Ascending aorta (tissue), 2 donors: ENCODE measurements around the gene TSTD1. TPM values are rescaled to one million over a fixed set of nuclear protein-coding genes. Genes with fewer than 3 reads are reported as not detected.
"Not testable (repeated sequence)": the region's sequence is repeated elsewhere in the genome, so short reads cannot be mapped to it uniquely, and the experiment has no call there.

Experiments used
- DNase-seq, 2 donors: peaks; one replicate each; pipeline ENCODE4 v3.0.0-alpha.2; 2019; ENCODE audit warnings: low spot score in 2 of 2
- H3K27ac ChIP-seq, 2 donors: fragments of 200-600 bp; sonication (generic); one replicate each; pipeline ENCODE4 v1.5.1; 2016 to 2017; ENCODE audit warnings: mild to moderate bottlenecking in 1 of 2
- H3K27me3 ChIP-seq: fragments of 200-600 bp; sonication (generic); one replicate; pipeline ENCODE4 v1.5.1; 2017
- H3K36me3 ChIP-seq, 2 donors: fragments of 200-600 bp; sonication (generic); one replicate each; pipeline ENCODE4 v1.5.1; 2016
- H3K4me1 ChIP-seq, 2 donors: fragments of 200-600 bp; sonication (generic); one replicate each; pipeline ENCODE4 v1.5.1; 2016 to 2017; ENCODE audit warnings: mild to moderate bottlenecking in 1 of 2
- H3K4me3 ChIP-seq, 2 donors: fragments of 200-600 bp; sonication (generic); one replicate each; pipeline ENCODE4 v1.5.1; 2016 to 2017; ENCODE audit warnings: mild to moderate bottlenecking in 1 of 2
- H3K9me3 ChIP-seq, 2 donors: fragments of 200-600 bp; sonication (generic); one replicate each; pipeline ENCODE4 v1.5.1; 2016
- CTCF ChIP-seq, 3 experiments: fragments of 200-600 bp in 2 of 3; fragments of 450-650 bp in 1 of 3; sonication (generic) in 2 of 3; IDR thresholded peaks; one replicate each; pipeline ENCODE4 v1.5.1; 2016 to 2019; ENCODE audit warnings: antibody characterized with exemption in 3 of 3, mild to moderate bottlenecking in 1 of 3, moderate library complexity in 1 of 3
- intact Hi-C: fragments of 100-400 bp; cut with DNase I; formaldehyde crosslinking; loops from one replicate; pipeline ENCODE4 v1.15.1; 2023
- total RNA-seq: library from RNA; depleted of rRNA; stranded (reverse); fragments of >200 nt; gene quantifications from one replicate; pipeline ENCODE4 v1.1.0, GENCODE V29; 2016

Gene TSTD1
- total RNA-seq, 1 donor from 2014 or later: not detected

- no peaks in the 10 kb centered on the region for H3K9me3 ChIP-seq
- intact Hi-C loops: no loop called here
- no peaks in the 10 kb centered on the region for H3K4me1 ChIP-seq
- TF ChIP-seq CTCF (IDR thresholded peaks at IDR 0.05): peak in 1 of 3 experiments; percentile 18
- no peaks in the 10 kb centered on the region for H3K36me3 ChIP-seq
- no peak overlapping the region for H3K4me3 ChIP-seq
- H3K27ac ChIP-seq: no peak overlapping the region
- no peaks in the 10 kb centered on the region for H3K27me3 ChIP-seq
- DNase-seq: no peak
These were observed 45.1 kb downstream of the TSTD1 start for GRCh38 chr1:160993544-160994193.

DNA sequence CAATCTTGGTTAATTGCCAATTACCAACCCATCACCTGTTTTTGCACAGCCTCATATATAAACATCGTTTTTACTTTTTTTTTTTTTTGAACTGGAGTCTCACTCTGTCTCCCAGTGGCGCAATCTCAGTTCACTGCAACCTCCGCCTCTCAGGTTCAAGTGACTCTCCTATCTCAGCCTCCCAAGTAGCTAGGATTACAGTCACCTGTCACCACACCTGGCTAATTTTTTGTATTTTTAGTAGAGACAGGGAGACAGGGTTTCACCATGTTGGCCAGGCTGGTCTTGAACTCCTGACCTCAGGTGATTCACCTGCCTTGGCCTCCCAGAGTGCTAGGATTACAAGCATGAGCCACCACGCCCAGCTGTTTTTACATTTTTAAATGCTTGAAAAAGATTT is 46.7 kb downstream of the TSTD1 start:
- H3K9me3 ChIP-seq, DNase-seq, H3K27ac ChIP-seq, intact Hi-C loops, H3K4me3 ChIP-seq, H3K36me3 ChIP-seq, H3K4me1 ChIP-seq, H3K27me3 ChIP-seq: not testable (repeated sequence)

Other genes starting within 250 kb of the TSTD1 start
- gene LY9, start 242.8 kb downstream of the TSTD1 start, total RNA-seq: 0.11 TPM
- not detected for gene CD244, start 176.1 kb downstream of the TSTD1 start, total RNA-seq
- 2.2 TPM for gene ITLN1, start 153.8 kb downstream of the TSTD1 start, total RNA-seq
- not detected for gene ITLN2, start 84.2 kb downstream of the TSTD1 start, total RNA-seq
- gene F11R, start 17.8 kb downstream of the TSTD1 start, total RNA-seq: 19.9 TPM
- gene USF1, start 7.0 kb upstream of the TSTD1 start, total RNA-seq: 68.5 TPM
- gene ARHGAP30, start 30.9 kb upstream of the TSTD1 start, total RNA-seq: 14.7 TPM
- not detected for gene NECTIN4, start 50.6 kb upstream of the TSTD1 start, total RNA-seq
- gene KLHDC9, start 59.4 kb upstream of the TSTD1 start, total RNA-seq: 0.32 TPM
- gene PFDN2, start 79.1 kb upstream of the TSTD1 start, total RNA-seq: 16.3 TPM
- gene NIT1, start 79.1 kb upstream of the TSTD1 start, total RNA-seq: 44.9 TPM
- 27.8 TPM for gene DEDD, start 93.7 kb upstream of the TSTD1 start, total RNA-seq
- 3.3 TPM for gene UFC1, start 115.0 kb upstream of the TSTD1 start, total RNA-seq
- gene USP21, start 120.5 kb upstream of the TSTD1 start, total RNA-seq: 31.9 TPM
- 4.8 TPM for gene PPOX, start 127.5 kb upstream of the TSTD1 start, total RNA-seq
- 26.9 TPM for gene B4GALT3, start 138.5 kb upstream of the TSTD1 start, total RNA-seq
- 109 TPM for gene ADAMTS4, start 160.1 kb upstream of the TSTD1 start, total RNA-seq
- gene NDUFS2, start 163.4 kb upstream of the TSTD1 start, total RNA-seq: 107 TPM
- gene FCER1G, start 176.3 kb upstream of the TSTD1 start, total RNA-seq: 69.9 TPM
- 161 TPM for gene APOA2, start 184.7 kb upstream of the TSTD1 start, total RNA-seq
- 26.6 TPM for gene TOMM40L, start 187.1 kb upstream of the TSTD1 start, total RNA-seq
- gene NR1I3, start 199.2 kb upstream of the TSTD1 start, total RNA-seq: 0.21 TPM
- not detected for gene PCP4L1, start 219.8 kb upstream of the TSTD1 start, total RNA-seq